K562 (cell line): ENCODE measurements around the gene EFNA2. TPM values are rescaled to one million over a fixed set of nuclear protein-coding genes. Genes with fewer than 3 reads are reported as not detected.
A peak's percentile ranks its signal among the peaks of the same experiment; 100 is the strongest.

ENCODE experiments used
- ATAC-seq: fragments of 200-7000 bp; cut with Tn5 transposase; 3 replicates; pipeline ENCODE4 v1.9.1; 2020; ENCODE audit warnings: moderate library complexity
- BruUV-seq: library from RNA; stranded (reverse); fragments of 400-500 nt; replicated peaks from 2 replicates; lab custom pipeline; 2021; lab: Mats Ljungman, UMichigan
- CTCF ChIA-PET: fragments of 300-600 bp; formaldehyde crosslinking; extraction: SDS; loops from one replicate; lab custom pipeline; 2021; ENCODE audit warnings: low intra/inter-chr PET ratio; lab: Yijun Ruan, JAX
- POLR2A ChIA-PET: fragments of 300-600, 350-650 bp; sonication (Branson Sonifier 250); formaldehyde crosslinking; extraction: SDS; loops from one replicate; lab custom pipeline; 2021; ENCODE audit warnings: antibody characterized with exemption, inconsistent platforms; lab: Yijun Ruan, JAX
- DNase-seq, 4 experiments: peaks; one replicate each; pipeline versions ENCODE4 v3.0.0 to v3.0.0-alpha.2; 2011 to 2018; ENCODE audit warnings: low spot score in 3 of 4, mixed read lengths in 3 of 4; ENCODE audit errors: extremely low read depth in 1 of 4
- FAIRE-seq: peaks from 2 replicates; lab custom pipeline; 2011; peaks lifted over from hg19 to GRCh38; lab: Jason Lieb, UNC
- H2AFZ ChIP-seq: 2 replicates; pipeline ENCODE4 v1.6.0; 2011; ENCODE audit warnings: low read depth, low read length, control low read depth, inconsistent platforms
- H3K27ac ChIP-seq: fragments of 200-600 bp; 3 replicates; pipeline ENCODE4 v1.8.0; 2011; ENCODE audit warnings: low read depth, mild to moderate bottlenecking, control low read depth, inconsistent platforms, low read length, moderate library complexity, mixed read lengths; ENCODE audit errors: extremely low read depth
- H3K27me3 ChIP-seq, 2 experiments: fragments of 300-600 bp in 1 of 2; 2 replicates in 1 of 2; 3 replicates in 1 of 2; pipeline versions ENCODE4 v1.6.0 to v1.8.0; 2011; ENCODE audit warnings: inconsistent platforms in 2 of 2, low read length in 2 of 2, mild to moderate bottlenecking in 1 of 2, mixed read lengths in 1 of 2, moderate library complexity in 1 of 2; ENCODE audit not compliant: control insufficient read depth in 2 of 2, insufficient read depth in 2 of 2
- H3K36me3 ChIP-seq: fragments of 300-600 bp; 3 replicates; pipeline ENCODE4 v1.8.0; 2011; ENCODE audit warnings: mild to moderate bottlenecking, low read length, inconsistent platforms; ENCODE audit not compliant: control insufficient read depth, insufficient read depth
- H3K4me1 ChIP-seq, 2 experiments: fragments of 200-600 bp in 1 of 2; replicated peaks in 1 of 2; 2 replicates in 1 of 2; 3 replicates in 1 of 2; pipeline versions ENCODE4 v1.5.1 to v1.8.0; 2011; ENCODE audit warnings: inconsistent platforms in 2 of 2, low read length in 2 of 2, mild to moderate bottlenecking in 1 of 2, mixed read lengths in 1 of 2, moderate library complexity in 1 of 2; ENCODE audit not compliant: control insufficient read depth in 2 of 2, insufficient read depth in 2 of 2
- H3K4me2 ChIP-seq: 2 replicates; pipeline ENCODE4 v1.6.1; 2011; ENCODE audit warnings: low read length, control low read depth, inconsistent platforms, mixed read lengths; ENCODE audit not compliant: insufficient read depth
- H3K4me3 ChIP-seq: fragments of 200-600 bp; sonication (generic), shearing (Covaris generic); 2 replicates; pipeline ENCODE4 v1.5.1; 2016; ENCODE audit warnings: control low read depth, inconsistent platforms
- H3K79me2 ChIP-seq: fragments of 200-600 bp; 3 replicates; pipeline ENCODE4 v1.8.0; 2011; ENCODE audit warnings: low read length, inconsistent platforms; ENCODE audit not compliant: control insufficient read depth, insufficient read depth
- H3K9ac ChIP-seq, 2 experiments: 2 replicates each; pipeline versions ENCODE4 v1.6.0 to v1.6.1; 2011; ENCODE audit warnings: low read depth in 2 of 2, low read length in 2 of 2, control low read depth in 1 of 2, inconsistent platforms in 1 of 2, mild to moderate bottlenecking in 1 of 2, mixed read lengths in 1 of 2; ENCODE audit not compliant: insufficient read depth in 1 of 2
- H3K9me1 ChIP-seq: one replicate; pipeline ENCODE4 v1.6.0; 2011; ENCODE audit warnings: inconsistent platforms, mild to moderate bottlenecking, low read length, moderate library complexity; ENCODE audit not compliant: control insufficient read depth, insufficient read depth
- H3K9me3 ChIP-seq: replicated peaks from 2 replicates; pipeline ENCODE4 v1.5.1; 2011; ENCODE audit warnings: low read depth, low read length, inconsistent platforms; ENCODE audit not compliant: control insufficient read depth, insufficient read depth
- H4K20me1 ChIP-seq: replicated peaks from 2 replicates; pipeline ENCODE4 v1.6.1; 2011; ENCODE audit warnings: low read length, inconsistent platforms, mixed read lengths; ENCODE audit not compliant: control insufficient read depth, insufficient read depth
- KAT7 ChIP-seq: sonication (generic); formaldehyde crosslinking; IDR thresholded peaks from 2 replicates; pipeline ENCODE4 v1.8.0; 2022; ENCODE audit warnings: missing genetic modification reagents, mild to moderate bottlenecking, borderline replicate concordance
- PCBP1 ChIP-seq: fragments of 200-400 bp; formaldehyde crosslinking; IDR thresholded peaks from 2 replicates; pipeline ENCODE4 v1.6.1; 2018; ENCODE audit warnings: mild to moderate bottlenecking, low read depth, low read length; ENCODE audit not compliant: poor library complexity, severe bottlenecking
- UBTF ChIP-seq, 2 experiments: IDR thresholded peaks; 2 replicates each; pipeline ENCODE4 v1.6.1; 2012; ENCODE audit warnings: improper control_type of control experiment in 2 of 2, low read depth in 2 of 2, low read length in 2 of 2, borderline replicate concordance in 1 of 2
- ZNF589 ChIP-seq: fragments of 200-800 bp; sonication (Bioruptor generic); IDR thresholded peaks from 2 replicates; pipeline ENCODE4 v1.6.1; 2016; ENCODE audit warnings: low read depth, missing genetic modification characterization, missing compliant biosample characterization
- WGBS: fragments of 100-300 bp; shearing (Covaris generic); methylation state at CpG from one replicate; pipeline ENCODE4 v1.1.6; 2016; ENCODE audit warnings: low coverage, mixed read lengths; ENCODE audit not compliant: insufficient coverage; ENCODE audit errors: missing lambda C conversion rate; 5-methylcytosine and 5-hydroxymethylcytosine counted together
- in situ Hi-C: fragments of 300-500 bp; cut with MboI; formaldehyde crosslinking; loops from 4 replicates; pipeline ENCODE4 v1.15.0; 2018; ENCODE audit warnings: inconsistent platforms, mixed read lengths
- intact Hi-C: fragments of 100-400 bp; cut with micrococcal nuclease; formaldehyde crosslinking; loops from 2 replicates; pipeline ENCODE4 v1.14.2; 2022
- polyA plus RNA-seq, 8 experiments: library from polyadenylated mRNA; depleted of rRNA in 4 of 8; stranded (reverse) in 5 of 8; unstranded in 3 of 8; fragments of >200 nt; fragmentation: Nextera tagmentation in 2 of 8; fragmentation: Illumina TruSeq in 1 of 8; extraction: Ambion mirVana in 2 of 8; extraction: Trizol in 1 of 8; gene quantifications; 2 replicates each; pipeline versions ENCODE4 v1.2.1 to v1.2.3, GENCODE V29; 2011 to 2014; ENCODE audit warnings: inconsistent platforms in 1 of 8, missing spikeins in 1 of 8
- total RNA-seq, 7 experiments: library from RNA; depleted of rRNA in 6 of 7; stranded (reverse); fragments of >200 nt in 6 of 7; fragmentation: Illumina TruSeq in 2 of 7; extraction: Trizol in 2 of 7; gene quantifications; 2 replicates each; pipeline versions ENCODE4 v1.2.1 to v1.2.3, GENCODE V29; 2011 to 2021; ENCODE audit warnings: low replicate concordance in 1 of 7

The EFNA2 gene
- total and polyA plus RNA-seq, 9 of the 15 experiments (the other 6 are each of a cell fraction or from before 2014, with no cell fraction given): 0.11 to 0.44 (median 0.15) TPM; not detected in 6

- TF ChIP-seq PCBP1 (peak; percentile 34), ZNF589 (CRISPR knock-in tag) (no peak)
These were observed 1.9 kb downstream of the EFNA2 start (continued) for GRCh38 chr19:1287354-1288225.

- H3K9me1 ChIP-seq: no peaks in the 10 kb centered on the region
- no peaks in the 10 kb centered on the region for H3K9me3 ChIP-seq
- peaks cover 14% of the 10 kb centered on the region for H4K20me1 ChIP-seq
- H3K36me3 ChIP-seq: no peaks in the 10 kb centered on the region
- FAIRE-seq (no peak), ATAC-seq (no peak), DNase-seq (no peak)
- TF ChIP-seq KAT7 (no peak), UBTF (IDR thresholded peaks at IDR 0.05; ENCODE audit: borderline replicate concordance in 1 of 2, low read depth in 2 of 2, low read length in 2 of 2) (0 out of 4 replicates have a peak, but pooled peaks of 1 of the 2 experiments have one; percentile 6)
- ChIA-PET POLR2A (no interaction called here), CTCF (interaction anchor here (0.6 kb wide), 1 partner anchor 73 kb away, joined by 4 read pairs; no protein-coding TSS in a partner anchor)
- H3K4me2 ChIP-seq: no peak overlapping the region
- BruUV-seq: no TSS peak
- no peak overlapping the region for H3K9ac ChIP-seq
- H3K4me3 ChIP-seq: no peak overlapping the region
- intact Hi-C loops: no loop called here
- H3K4me1 ChIP-seq: peaks cover 0 to 93% of the 10 kb centered on the region in 2 experiments; a peak in 2 of 5 replicates
- peaks cover 38 to 77% of the 10 kb centered on the region in 2 experiments; a peak in 4 of 5 replicates for H3K27me3 ChIP-seq
- H3K27ac ChIP-seq: no peak overlapping the region
- H3K79me2 ChIP-seq: no peaks in the 10 kb centered on the region
- H2AFZ ChIP-seq: no peak overlapping the region
- 28% methylated on average over 7 of the region's 18 CpGs for WGBS
- in situ Hi-C loops: no loop called here
These were observed 2.5 kb downstream of the EFNA2 start for GRCh38 chr19:1288226-1288612.
